ENCODE results near the gene SSX5. TPM values are rescaled to one million over a fixed set of nuclear protein-coding genes. Genes with fewer than 3 reads are reported as not detected.
"Not testable (repeated sequence)": the region's sequence is repeated elsewhere in the genome, so short reads cannot be mapped to it uniquely, and the experiment has no call there.

SSX5 gene
- total RNA-seq, 3 donors from 2014 or later (not counting 1 experiment from before 2014, with no cell fraction given): not detected

GRCh38 chrX:48180811-48181210 is 15.8 kb downstream of the SSX5 start:
- Histone ChIP-seq H3K4me1 (ENCODE audit: control insufficient read depth, insufficient read depth, low read length) (no peaks in the 10 kb centered on the region), H3K9me3 (ENCODE audit: control insufficient read depth, insufficient read depth, low read length) (no peaks in the 10 kb centered on the region), H3K4me3 (ENCODE audit: low read length) (no peak overlapping the region), H3K36me3 (ENCODE audit: control insufficient read depth, insufficient read depth, low read length) (no peaks in the 10 kb centered on the region), H3K27ac (ENCODE audit: low read length) (no peak overlapping the region), H3K27me3 (ENCODE audit: control insufficient read depth, insufficient read depth, low read length) (no peaks in the 10 kb centered on the region)
- H3K36me3 Mint-ChIP-seq: no peaks in the 10 kb centered on the region
- TF ChIP-seq CTCF (IDR thresholded peaks at IDR 0.05): no peak
- DNase-seq: no peak
- H3K9me3 Mint-ChIP-seq: no peaks in the 10 kb centered on the region
- H3K4me1 Mint-ChIP-seq: no peaks in the 10 kb centered on the region
- H3K27me3 Mint-ChIP-seq (ENCODE audit: low read depth in 2 of 2): peaks cover 13 to 27% of the 10 kb centered on the region in 2 donors
- WGBS (ENCODE audit: insufficient coverage): 100% methylated on average over 1 of the region's 4 CpGs
- no peak for ATAC-seq
- H3K27ac Mint-ChIP-seq: no peak overlapping the region
- no peak overlapping the region for H3K4me3 Mint-ChIP-seq
- intact Hi-C loops (cut with micrococcal nuclease): no loop called here

GRCh38 chrX:48179691-48180090 is 16.9 kb downstream of the SSX5 start:
- intact Hi-C loops (cut with micrococcal nuclease): no loop called here
- no peaks in the 10 kb centered on the region for H3K36me3 ChIP-seq (ENCODE audit: control insufficient read depth, insufficient read depth, low read length)
- H3K9me3 Mint-ChIP-seq: no peaks in the 10 kb centered on the region
- H3K4me1 Mint-ChIP-seq: no peaks in the 10 kb centered on the region
- no peaks in the 10 kb centered on the region for H3K36me3 Mint-ChIP-seq
- ATAC-seq (no peak), DNase-seq (no peak)
- H3K4me1 ChIP-seq (ENCODE audit: control insufficient read depth, insufficient read depth, low read length): no peaks in the 10 kb centered on the region
- no peak overlapping the region for H3K27ac Mint-ChIP-seq
- H3K4me3 ChIP-seq (ENCODE audit: low read length): no peak overlapping the region
- 95% methylated on average over 2 of the region's 4 CpGs for WGBS (ENCODE audit: insufficient coverage)
- peaks cover 11 to 16% of the 10 kb centered on the region in 2 donors for H3K27me3 Mint-ChIP-seq (ENCODE audit: low read depth in 2 of 2)
- no peak overlapping the region for H3K4me3 Mint-ChIP-seq
- H3K9me3 ChIP-seq (ENCODE audit: control insufficient read depth, insufficient read depth, low read length): no peaks in the 10 kb centered on the region
- H3K27ac ChIP-seq (ENCODE audit: low read length): no peak overlapping the region
- no peak for TF ChIP-seq CTCF (IDR thresholded peaks at IDR 0.05)
- H3K27me3 ChIP-seq (ENCODE audit: control insufficient read depth, insufficient read depth, low read length): no peaks in the 10 kb centered on the region

DNA sequence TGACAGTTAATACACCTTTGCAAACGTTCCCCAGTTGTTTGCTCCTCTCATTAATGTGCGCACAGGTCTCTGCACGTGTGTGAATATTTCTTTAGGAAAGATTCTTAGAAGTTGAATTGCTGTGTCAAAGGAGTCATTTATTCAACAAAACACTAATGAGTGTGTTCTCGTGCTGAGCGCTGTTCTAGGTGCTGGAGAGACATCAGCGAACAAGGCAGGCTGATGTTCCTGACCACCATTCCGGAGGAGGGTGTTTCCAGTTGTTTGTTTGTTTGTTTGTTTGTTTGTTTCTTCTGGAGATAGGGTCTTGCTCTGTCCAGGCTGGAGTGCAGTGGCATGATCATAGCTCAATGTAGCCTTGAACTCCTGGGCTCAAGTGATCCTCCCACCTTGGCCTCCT is 30.3 kb downstream of the SSX5 start:
- H3K4me3 Mint-ChIP-seq; H3K4me3 ChIP-seq (ENCODE audit: low read length); H3K27ac Mint-ChIP-seq; H3K9me3 Mint-ChIP-seq; ATAC-seq; H3K36me3 ChIP-seq (ENCODE audit: control insufficient read depth, insufficient read depth, low read length); H3K4me1 Mint-ChIP-seq; H3K27me3 ChIP-seq (ENCODE audit: control insufficient read depth, insufficient read depth, low read length); intact Hi-C loops (cut with micrococcal nuclease); H3K4me1 ChIP-seq (ENCODE audit: control insufficient read depth, insufficient read depth, low read length); H3K36me3 Mint-ChIP-seq; DNase-seq; H3K27ac ChIP-seq (ENCODE audit: low read length); H3K9me3 ChIP-seq (ENCODE audit: control insufficient read depth, insufficient read depth, low read length): not testable (repeated sequence)
- peaks cover 11 to 29% of the 10 kb centered on the region in 2 donors for H3K27me3 Mint-ChIP-seq (ENCODE audit: low read depth in 2 of 2)
- WGBS (ENCODE audit: insufficient coverage): 73% methylated on average over 3 of the region's 7 CpGs

GRCh38 chrX:48165241-48165640 is 31.4 kb downstream of the SSX5 start:
- no peak overlapping the region for H3K27ac ChIP-seq (ENCODE audit: low read length)
- Mint-ChIP-seq H3K9me3 (no peaks in the 10 kb centered on the region), H3K27me3 (ENCODE audit: low read depth in 2 of 2) (peaks cover 11 to 36% of the 10 kb centered on the region in 2 donors), H3K36me3 (no peaks in the 10 kb centered on the region), H3K27ac (no peak overlapping the region), H3K4me3 (no peak overlapping the region), H3K4me1 (no peaks in the 10 kb centered on the region)
- H3K4me1 ChIP-seq (ENCODE audit: control insufficient read depth, insufficient read depth, low read length): no peaks in the 10 kb centered on the region
- no peak for ATAC-seq
- no peak overlapping the region for H3K4me3 ChIP-seq (ENCODE audit: low read length)
- intact Hi-C loops (cut with micrococcal nuclease): no loop called here
- no peaks in the 10 kb centered on the region for H3K9me3 ChIP-seq (ENCODE audit: control insufficient read depth, insufficient read depth, low read length)
- DNase-seq: no peak
- H3K27me3 ChIP-seq (ENCODE audit: control insufficient read depth, insufficient read depth, low read length): no peaks in the 10 kb centered on the region
- TF ChIP-seq CTCF (IDR thresholded peaks at IDR 0.05): no peak
- no peaks in the 10 kb centered on the region for H3K36me3 ChIP-seq (ENCODE audit: control insufficient read depth, insufficient read depth, low read length)
- WGBS (ENCODE audit: insufficient coverage): 90% methylated on average over 12 of the region's 12 CpGs

Measured in natural killer cell (primary cell).